GM18502 (cell line): ENCODE results near the gene CFAP300.

ENCODE experiments used
- ATAC-seq: cut with Tn5 transposase; IDR thresholded peaks from one replicate; pipeline ENCODE4 v1.9.1; 2021; ENCODE audit warnings: mild to moderate bottlenecking; ENCODE audit not compliant: unreplicated experiment, poor library complexity

CFAP300 gene

GRCh38 chr11:102119997-102120396, 72.8 kb downstream of the CFAP300 start:
- ATAC-seq, result no peak

GRCh38 chr11:102120437-102120973, 73.3 kb downstream of the CFAP300 start:
- no peak for ATAC-seq

GRCh38 chr11:102121329-102121728, 74.1 kb downstream of the CFAP300 start:
- ATAC-seq, result no peak
